HG03097 (cell line): ENCODE results near the gene HDDC2.
"Not testable (repeated sequence)": the region's sequence is repeated elsewhere in the genome, so short reads cannot be mapped to it uniquely, and the experiment has no call there.

Source experiments
- ATAC-seq: cut with Tn5 transposase; IDR thresholded peaks from one replicate; pipeline ENCODE4 v1.9.1; 2021; ENCODE audit not compliant: unreplicated experiment, low FRiP score

The HDDC2 gene

GRCh38 chr6:125307150-125307838 is 5.5 kb upstream of the HDDC2 start:
- no peak for ATAC-seq

- ATAC-seq = no peak
Measured at GRCh38 chr6:125306756-125307149, 5.0 kb upstream of the HDDC2 start.

GRCh38 chr6:125304970-125305660 is 3.3 kb upstream of the HDDC2 start:
- ATAC-seq = no peak

GRCh38 chr6:125303512-125303854 is 1.7 kb upstream of the HDDC2 start:
- ATAC-seq = no peak

GRCh38 chr6:125302840-125303511 is 1.2 kb upstream of the HDDC2 start:
- ATAC-seq = no peak

- ATAC-seq = no peak
Measured at GRCh38 chr6:125300992-125301434, 754 bp downstream of the HDDC2 start.

- ATAC-seq = no peak
Measured at GRCh38 chr6:125299257-125299656, 2.5 kb downstream of the HDDC2 start.

GRCh38 chr6:125296471-125296870 is 5.3 kb downstream of the HDDC2 start:
- no peak for ATAC-seq

- no peak for ATAC-seq
Measured at GRCh38 chr6:125294925-125295324, 6.8 kb downstream of the HDDC2 start.

GRCh38 chr6:125294036-125294435 is 7.7 kb downstream of the HDDC2 start:
- no peak for ATAC-seq

GRCh38 chr6:125293587-125293986 is 8.2 kb downstream of the HDDC2 start:
- no peak for ATAC-seq

- ATAC-seq = no peak
Measured at GRCh38 chr6:125287718-125288117, 14.0 kb downstream of the HDDC2 start.

- no peak for ATAC-seq
Measured at GRCh38 chr6:125285936-125286335, 15.8 kb downstream of the HDDC2 start.

- ATAC-seq = no peak
Measured at GRCh38 chr6:125285353-125285752, 16.4 kb downstream of the HDDC2 start.

- ATAC-seq = not testable (repeated sequence)
Measured at GRCh38 chr6:125282470-125282869, 19.3 kb downstream of the HDDC2 start.

GRCh38 chr6:125280370-125281035 is 21.3 kb downstream of the HDDC2 start:
- not testable (repeated sequence) for ATAC-seq

GRCh38 chr6:125279961-125280360 is 21.8 kb downstream of the HDDC2 start:
- ATAC-seq = no peak

GRCh38 chr6:125277838-125278237 is 23.9 kb downstream of the HDDC2 start:
- no peak for ATAC-seq

- ATAC-seq = no peak
Measured at GRCh38 chr6:125275779-125276178, 26.0 kb downstream of the HDDC2 start.

- ATAC-seq = no peak
Measured at GRCh38 chr6:125274935-125275334, 26.8 kb downstream of the HDDC2 start.

GRCh38 chr6:125273965-125274364 is 27.8 kb downstream of the HDDC2 start:
- no peak for ATAC-seq
